Cardiac muscle cell (in vitro differentiated cells and primary cell): ENCODE results near the gene NACAD. TPM values are rescaled to one million over a fixed set of nuclear protein-coding genes. Genes with fewer than 3 reads are reported as not detected.

Source experiments
- DNase-seq, 2 donors: peaks; one replicate each; pipeline versions ENCODE4 v3.0.0 to v3.0.0-alpha.2; 2010 to 2017; ENCODE audit warnings: low read depth in 1 of 2, low spot score in 1 of 2
- H3K27ac ChIP-seq: fragments of 200-600 bp; sonication (generic); 2 replicates; pipeline ENCODE4 v1.5.1; 2016
- H3K27me3 ChIP-seq: fragments of 200-600 bp; sonication (generic); 2 replicates; pipeline ENCODE4 v1.6.0; 2016; ENCODE audit warnings: control low read depth
- H3K36me3 ChIP-seq: fragments of 200-600 bp; sonication (generic); 2 replicates; pipeline ENCODE4 v1.5.1; 2016; ENCODE audit warnings: control low read depth
- H3K4me1 ChIP-seq: fragments of 200-600 bp; sonication (generic); 2 replicates; pipeline ENCODE4 v1.8.1; 2017; ENCODE audit warnings: low read depth, mild to moderate bottlenecking, mixed run types
- H3K4me3 ChIP-seq: fragments of 200-600 bp; sonication (generic); 2 replicates; pipeline ENCODE4 v1.5.1; 2016; ENCODE audit warnings: mild to moderate bottlenecking
- H3K9me3 ChIP-seq: fragments of 200-600 bp; sonication (generic); 2 replicates; pipeline ENCODE4 v1.5.1; 2017; ENCODE audit warnings: low read depth, mild to moderate bottlenecking, control low read depth
- polyA plus RNA-seq: library from polyadenylated mRNA; unstranded; fragments of >200 nt; fragmentation: Nextera tagmentation; extraction: Ambion mirVana; gene quantifications from 2 replicates; pipeline ENCODE4 v1.2.1, GENCODE V29; 2016
- total RNA-seq: library from RNA; depleted of rRNA; stranded (reverse); fragments of >200 nt; gene quantifications from 2 replicates; pipeline ENCODE4 v1.2.3, GENCODE V29; 2016
- TF ChIP-seq, protein P1 (sequence below): IDR thresholded peaks from 2 replicates; pipeline ENCODE4 v1.5.1; 2012; ENCODE audit warnings: low read depth, mild to moderate bottlenecking, low read length

NACAD gene
- total and polyA plus RNA-seq, 2 experiments from 2014 or later: 1.3 to 2.1 TPM

DNA sequence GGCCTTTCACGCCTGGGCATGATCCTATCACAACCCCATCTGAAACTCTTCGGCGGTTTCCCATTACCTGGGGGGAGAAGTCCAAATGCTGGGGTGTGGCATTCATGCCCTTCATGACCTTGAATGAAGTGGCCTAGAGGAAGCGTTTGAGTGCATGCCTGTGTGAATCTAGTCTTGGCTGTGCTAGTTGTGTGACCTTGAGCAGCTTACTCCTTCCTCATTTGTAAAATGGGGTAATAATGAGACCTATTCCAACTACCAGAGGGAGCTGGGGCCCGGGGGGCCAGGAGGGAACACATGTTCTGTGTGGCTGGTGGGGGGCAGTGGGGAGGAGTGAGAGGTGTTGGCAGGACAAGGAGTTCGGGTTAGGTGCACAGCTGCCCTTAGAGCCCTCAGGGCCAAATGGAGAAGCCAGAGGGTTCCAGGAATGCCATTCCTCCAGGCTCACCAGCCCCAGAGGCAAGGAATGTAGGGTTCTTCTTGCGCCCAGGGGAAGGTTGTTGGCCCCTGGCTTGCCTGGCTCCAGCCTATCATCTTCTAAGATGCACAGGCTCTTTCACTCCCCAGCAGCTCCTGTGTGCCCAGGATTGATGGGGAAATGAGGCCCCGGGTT is 44.0 kb upstream of the NACAD start:
- Histone ChIP-seq H3K4me3 (no peak overlapping the region), H3K36me3 (no peaks in the 10 kb centered on the region), H3K27ac (no peak overlapping the region), H3K27me3 (no peaks in the 10 kb centered on the region), H3K4me1 (no peaks in the 10 kb centered on the region), H3K9me3 (no peaks in the 10 kb centered on the region)
- no peak for DNase-seq
- TF ChIP-seq, protein P1, sequence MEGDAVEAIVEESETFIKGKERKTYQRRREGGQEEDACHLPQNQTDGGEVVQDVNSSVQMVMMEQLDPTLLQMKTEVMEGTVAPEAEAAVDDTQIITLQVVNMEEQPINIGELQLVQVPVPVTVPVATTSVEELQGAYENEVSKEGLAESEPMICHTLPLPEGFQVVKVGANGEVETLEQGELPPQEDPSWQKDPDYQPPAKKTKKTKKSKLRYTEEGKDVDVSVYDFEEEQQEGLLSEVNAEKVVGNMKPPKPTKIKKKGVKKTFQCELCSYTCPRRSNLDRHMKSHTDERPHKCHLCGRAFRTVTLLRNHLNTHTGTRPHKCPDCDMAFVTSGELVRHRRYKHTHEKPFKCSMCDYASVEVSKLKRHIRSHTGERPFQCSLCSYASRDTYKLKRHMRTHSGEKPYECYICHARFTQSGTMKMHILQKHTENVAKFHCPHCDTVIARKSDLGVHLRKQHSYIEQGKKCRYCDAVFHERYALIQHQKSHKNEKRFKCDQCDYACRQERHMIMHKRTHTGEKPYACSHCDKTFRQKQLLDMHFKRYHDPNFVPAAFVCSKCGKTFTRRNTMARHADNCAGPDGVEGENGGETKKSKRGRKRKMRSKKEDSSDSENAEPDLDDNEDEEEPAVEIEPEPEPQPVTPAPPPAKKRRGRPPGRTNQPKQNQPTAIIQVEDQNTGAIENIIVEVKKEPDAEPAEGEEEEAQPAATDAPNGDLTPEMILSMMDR: no peak

DNA sequence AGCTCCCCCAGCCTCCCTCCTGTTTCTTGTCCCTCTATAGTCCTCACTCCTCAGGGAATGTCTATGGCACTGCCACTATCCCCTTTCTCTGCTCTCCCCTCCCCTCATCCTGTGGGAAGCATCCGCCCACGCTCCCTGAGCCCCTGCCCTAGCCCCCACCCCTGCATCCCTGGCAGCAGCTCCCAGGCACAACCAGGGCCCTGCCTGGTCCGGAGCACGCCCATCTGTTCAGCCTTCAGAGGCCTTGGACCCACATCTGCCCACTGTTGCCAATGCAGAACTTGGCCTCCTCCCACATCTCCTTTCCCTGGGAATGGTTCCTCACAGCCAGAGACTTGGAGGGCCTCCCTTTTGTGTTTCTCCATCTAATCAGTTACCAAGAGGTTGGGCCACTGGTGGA is 43.1 kb upstream of the NACAD start:
- no peak overlapping the region for H3K4me3 ChIP-seq
- no peak overlapping the region for H3K27ac ChIP-seq
- H3K36me3 ChIP-seq: no peaks in the 10 kb centered on the region
- H3K9me3 ChIP-seq: no peaks in the 10 kb centered on the region
- TF ChIP-seq, protein P1: no peak
- no peaks in the 10 kb centered on the region for H3K4me1 ChIP-seq
- H3K27me3 ChIP-seq: no peaks in the 10 kb centered on the region
- DNase-seq: no peak

DNA sequence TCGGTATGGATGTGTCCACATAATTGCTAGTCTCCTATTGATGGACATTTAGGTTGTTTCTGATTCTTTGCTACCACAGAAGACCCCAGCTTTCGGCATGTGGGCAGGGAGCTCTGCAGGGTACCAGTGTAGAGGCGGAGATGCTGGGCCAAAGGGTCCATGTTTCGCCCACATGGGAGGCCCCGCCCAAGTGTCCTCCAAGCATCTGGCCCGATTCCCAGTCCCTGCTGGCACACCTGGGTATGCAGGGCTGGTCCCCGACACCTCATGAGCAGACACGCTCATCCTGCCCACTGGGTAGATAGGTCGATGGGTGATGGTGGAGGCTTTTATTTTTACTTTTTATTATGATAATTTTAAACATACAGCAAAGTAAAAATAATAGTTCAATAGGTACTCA is 42.1 kb upstream of the NACAD start:
- Histone ChIP-seq H3K27me3 (no peaks in the 10 kb centered on the region), H3K4me3 (no peak overlapping the region), H3K36me3 (no peaks in the 10 kb centered on the region), H3K27ac (no peak overlapping the region), H3K4me1 (no peaks in the 10 kb centered on the region), H3K9me3 (no peaks in the 10 kb centered on the region)
- TF ChIP-seq, protein P1: no peak
- DNase-seq: no peak

DNA sequence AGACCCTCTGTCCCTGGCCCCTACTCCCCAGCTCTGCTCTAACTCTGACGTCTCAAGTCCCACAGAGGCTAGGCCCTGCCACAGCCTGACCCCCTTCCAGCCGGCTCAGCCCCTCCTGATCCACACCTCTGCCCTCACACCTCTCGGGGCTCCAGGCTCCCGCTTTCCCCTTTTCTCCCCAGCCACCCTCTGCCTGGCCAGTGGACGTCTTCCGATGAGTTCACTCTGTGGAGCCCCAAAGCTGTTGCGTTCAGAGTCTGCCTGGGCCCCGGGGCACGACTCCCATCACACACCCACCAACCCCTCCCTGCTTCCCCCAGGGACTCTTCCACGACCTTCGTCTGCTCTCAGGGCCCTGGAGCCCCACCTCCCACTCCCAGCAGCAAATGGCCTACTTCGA is 41.1 kb upstream of the NACAD start:
- H3K4me1 ChIP-seq: no peaks in the 10 kb centered on the region
- H3K36me3 ChIP-seq: no peaks in the 10 kb centered on the region
- DNase-seq: no peak
- no peaks in the 10 kb centered on the region for H3K27me3 ChIP-seq
- no peak overlapping the region for H3K4me3 ChIP-seq
- H3K27ac ChIP-seq: no peak overlapping the region
- TF ChIP-seq, protein P1: no peak
- no peaks in the 10 kb centered on the region for H3K9me3 ChIP-seq

DNA sequence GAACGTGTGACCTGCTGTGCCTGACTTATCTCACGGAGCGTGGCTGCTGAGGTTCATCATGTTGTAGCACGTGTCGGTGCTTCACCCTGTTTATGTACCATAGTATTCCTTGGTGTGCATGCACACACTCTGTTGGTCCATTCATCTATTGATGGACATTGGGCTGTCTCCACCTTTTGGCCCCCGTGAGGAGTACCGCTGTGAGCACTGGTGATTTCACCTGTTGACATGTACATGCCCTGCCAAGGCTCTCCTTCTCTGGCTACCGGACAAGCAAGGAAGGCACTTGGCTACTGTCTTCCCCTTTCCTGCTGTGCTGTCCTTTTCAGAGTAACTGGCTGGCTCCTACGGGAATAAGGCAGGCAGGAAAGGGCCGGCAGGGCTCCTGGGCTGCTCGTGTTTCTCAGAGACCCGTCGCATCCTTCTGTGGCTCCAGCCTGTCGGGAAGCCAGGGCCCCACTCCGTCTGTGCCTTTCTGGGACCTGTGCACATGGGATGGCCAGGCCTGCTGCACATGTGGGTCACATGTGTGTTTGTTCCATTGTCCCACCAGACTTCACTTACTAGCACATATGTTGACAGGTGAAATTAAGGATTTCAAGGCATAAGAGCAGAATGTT is 40.5 kb upstream of the NACAD start:
- Histone ChIP-seq H3K36me3 (no peaks in the 10 kb centered on the region), H3K27me3 (no peaks in the 10 kb centered on the region)
- DNase-seq: no peak

More for the DNA sequence above, 40.5 kb upstream of the NACAD start:
- Histone ChIP-seq H3K27ac (no peak overlapping the region), H3K4me3 (no peak overlapping the region), H3K4me1 (no peaks in the 10 kb centered on the region), H3K9me3 (no peaks in the 10 kb centered on the region)
- TF ChIP-seq, protein P1: no peak
